ENCODE measurements around the gene TAS1R2. TPM values are rescaled to one million over a fixed set of nuclear protein-coding genes. Genes with fewer than 3 reads are reported as not detected.
A peak's percentile ranks its signal among the peaks of the same experiment; 100 is the strongest.

TAS1R2 gene
- total and polyA plus RNA-seq, 12 donors: not detected

- no peak overlapping the region for H3K4me3 ChIP-seq
- H3K27ac ChIP-seq: no peak overlapping the region
- intact Hi-C loops (cut with DNase I): no loop called here
- H3K9me3 ChIP-seq (replicated peaks in 1 of 3): no peaks in the 10 kb centered on the region
- DNase-seq: peak in 5 of 7 donors; percentile 47 to 64 (median 55)
- H3K4me1 ChIP-seq (replicated peaks in 1 of 2): peaks cover 0 to 3% of the 10 kb centered on the region in 2 donors
- TF ChIP-seq, protein P1, sequence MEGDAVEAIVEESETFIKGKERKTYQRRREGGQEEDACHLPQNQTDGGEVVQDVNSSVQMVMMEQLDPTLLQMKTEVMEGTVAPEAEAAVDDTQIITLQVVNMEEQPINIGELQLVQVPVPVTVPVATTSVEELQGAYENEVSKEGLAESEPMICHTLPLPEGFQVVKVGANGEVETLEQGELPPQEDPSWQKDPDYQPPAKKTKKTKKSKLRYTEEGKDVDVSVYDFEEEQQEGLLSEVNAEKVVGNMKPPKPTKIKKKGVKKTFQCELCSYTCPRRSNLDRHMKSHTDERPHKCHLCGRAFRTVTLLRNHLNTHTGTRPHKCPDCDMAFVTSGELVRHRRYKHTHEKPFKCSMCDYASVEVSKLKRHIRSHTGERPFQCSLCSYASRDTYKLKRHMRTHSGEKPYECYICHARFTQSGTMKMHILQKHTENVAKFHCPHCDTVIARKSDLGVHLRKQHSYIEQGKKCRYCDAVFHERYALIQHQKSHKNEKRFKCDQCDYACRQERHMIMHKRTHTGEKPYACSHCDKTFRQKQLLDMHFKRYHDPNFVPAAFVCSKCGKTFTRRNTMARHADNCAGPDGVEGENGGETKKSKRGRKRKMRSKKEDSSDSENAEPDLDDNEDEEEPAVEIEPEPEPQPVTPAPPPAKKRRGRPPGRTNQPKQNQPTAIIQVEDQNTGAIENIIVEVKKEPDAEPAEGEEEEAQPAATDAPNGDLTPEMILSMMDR (IDR thresholded peaks at IDR 0.05): no peak
- no peak for TF ChIP-seq POLR2A (IDR thresholded peaks at IDR 0.05)
- no peaks in the 10 kb centered on the region for H3K27me3 ChIP-seq
- H3K36me3 ChIP-seq (replicated peaks in 1 of 2): no peaks in the 10 kb centered on the region
- 92 to 100% (median 96%) methylated on average over 1 of the region's 1 CpG for WGBS, 4 donors
These were observed 26.5 kb upstream of the TAS1R2 start for GRCh38 chr1:18886003-18886335.

DNA sequence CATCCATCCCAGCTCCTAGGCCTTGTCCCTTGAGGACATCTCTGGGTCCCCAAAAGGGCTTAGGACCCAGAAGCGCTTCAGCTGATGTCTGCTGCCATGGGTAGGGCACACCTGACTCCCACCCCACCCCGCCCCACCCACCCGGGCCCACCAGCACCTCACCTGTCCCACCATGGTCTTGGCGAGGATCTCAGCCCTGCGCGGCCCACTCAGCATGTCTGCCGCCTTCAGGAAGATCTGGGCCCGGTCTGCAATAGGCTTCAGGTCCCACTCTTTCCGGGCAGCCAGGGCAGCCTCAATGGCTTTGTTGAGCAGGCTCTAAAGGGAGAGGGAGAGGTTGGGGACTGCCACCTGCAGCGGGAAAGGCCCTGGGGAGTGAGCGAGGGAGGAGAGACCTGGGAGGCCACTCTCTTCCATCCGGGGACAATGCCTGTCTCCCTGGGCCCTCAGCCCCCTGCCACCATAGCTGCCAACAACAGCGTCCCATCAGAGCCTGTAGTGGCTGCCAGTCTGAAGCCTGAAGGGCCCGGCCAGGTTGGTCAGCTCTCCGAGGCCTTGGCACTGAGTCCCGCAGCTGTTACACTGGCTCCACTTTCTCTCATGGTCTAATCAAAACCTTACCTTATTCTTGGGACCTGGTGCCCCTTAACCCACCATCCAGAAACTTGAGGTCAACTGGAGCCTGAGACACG, 26.0 kb upstream of the TAS1R2 start:
- no peaks in the 10 kb centered on the region for H3K36me3 ChIP-seq (replicated peaks in 1 of 2)
- H3K9me3 ChIP-seq (replicated peaks in 1 of 3): no peaks in the 10 kb centered on the region
- TF ChIP-seq, protein P1 (IDR thresholded peaks at IDR 0.05): no peak
- TF ChIP-seq POLR2A (IDR thresholded peaks at IDR 0.05): no peak
- intact Hi-C loops (cut with DNase I): no loop called here
- H3K27ac ChIP-seq: no peak overlapping the region
- no peaks in the 10 kb centered on the region for H3K27me3 ChIP-seq
- peaks cover 0 to 3% of the 10 kb centered on the region in 2 donors for H3K4me1 ChIP-seq (replicated peaks in 1 of 2)
- no peak for DNase-seq
- WGBS, 4 donors: 90 to 96% (median 93%) methylated on average over 8 to 17 of the region's 17 CpGs
- H3K4me3 ChIP-seq: no peak overlapping the region

DNA sequence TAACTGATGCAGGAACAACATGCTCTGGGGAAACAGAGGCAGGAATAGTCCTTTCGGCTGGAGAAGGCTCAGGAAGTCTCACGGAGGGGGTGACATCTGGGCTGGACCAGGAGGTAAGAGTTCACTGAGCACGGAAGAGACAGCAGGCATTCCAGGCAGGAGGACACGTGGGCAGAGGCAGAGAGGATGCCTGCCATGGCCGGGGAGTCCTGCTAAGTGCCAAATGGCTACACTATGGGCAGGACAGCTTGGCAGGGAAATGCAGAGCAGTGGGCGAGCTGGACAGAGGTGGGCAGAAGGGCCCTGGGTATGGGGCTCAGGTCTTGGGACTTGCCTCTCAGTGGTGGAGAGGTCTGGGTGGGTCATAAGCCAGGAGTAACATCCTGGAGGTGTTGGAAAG, 25.3 kb upstream of the TAS1R2 start:
- intact Hi-C loops (cut with DNase I): no loop called here
- Histone ChIP-seq H3K27me3 (no peaks in the 10 kb centered on the region), H3K4me3 (no peak overlapping the region), H3K27ac (no peak overlapping the region), H3K4me1 (replicated peaks in 1 of 2) (peaks cover 0 to 3% of the 10 kb centered on the region in 2 donors), H3K36me3 (replicated peaks in 1 of 2) (no peaks in the 10 kb centered on the region), H3K9me3 (replicated peaks in 1 of 3) (no peaks in the 10 kb centered on the region)
- TF ChIP-seq POLR2A (IDR thresholded peaks at IDR 0.05): no peak
- TF ChIP-seq, protein P1 (IDR thresholded peaks at IDR 0.05): no peak
- DNase-seq: no peak
- 72 to 86% (median 85%) methylated on average over 6 of the region's 6 CpGs for WGBS, 4 donors

DNA sequence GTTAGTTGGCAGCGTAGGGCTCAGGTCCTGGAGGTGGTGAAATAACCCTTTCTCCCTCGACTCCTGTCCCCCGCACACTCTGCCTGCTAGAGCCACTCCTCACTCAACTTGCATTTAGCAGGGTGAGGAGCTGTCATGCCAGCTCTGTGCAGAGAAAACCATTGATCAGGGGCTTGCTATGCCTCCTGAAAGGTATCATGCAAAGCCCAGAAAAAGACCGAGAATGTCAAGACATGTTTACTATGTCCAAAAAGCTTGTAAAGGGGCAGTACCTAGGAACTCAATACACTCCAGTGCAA, 24.9 kb upstream of the TAS1R2 start:
- Histone ChIP-seq H3K27ac (no peak overlapping the region), H3K9me3 (replicated peaks in 1 of 3) (no peaks in the 10 kb centered on the region), H3K36me3 (replicated peaks in 1 of 2) (no peaks in the 10 kb centered on the region), H3K4me1 (replicated peaks in 1 of 2) (peaks cover 0 to 3% of the 10 kb centered on the region in 2 donors), H3K4me3 (no peak overlapping the region), H3K27me3 (no peaks in the 10 kb centered on the region)
- intact Hi-C loops (cut with DNase I): no loop called here
- WGBS, 4 donors: 38 to 57% (median 52%) methylated on average over 4 of the region's 4 CpGs
- DNase-seq: no peak
- TF ChIP-seq, protein P1 (IDR thresholded peaks at IDR 0.05): peak in 2 of 6 experiments; percentile 8 to 27
- TF ChIP-seq POLR2A (IDR thresholded peaks at IDR 0.05): no peak

Measured in adrenal gland (tissue), 12 donors.